GM12878 (cell line): Measurements from ENCODE around the gene DENND1A. TPM values are rescaled to one million over a fixed set of nuclear protein-coding genes. Genes with fewer than 3 reads are reported as not detected.

Source experiments
- ATAC-seq: fragments of 200-7000 bp; cut with Tn5 transposase; 3 replicates; pipeline ENCODE4 v1.9.1; 2020; ENCODE audit warnings: mild to moderate bottlenecking, moderate library complexity
- BruUV-seq: library from RNA; stranded (reverse); fragments of 400-500 nt; replicated peaks from 2 replicates; lab custom pipeline; 2021; lab: Mats Ljungman, UMichigan
- CTCF ChIA-PET: fragments of 300-600 bp; sonication (Branson Sonifier 250); formaldehyde crosslinking; extraction: SDS; loops from one replicate; lab custom pipeline; 2021; ENCODE audit warnings: inconsistent platforms; lab: Yijun Ruan, JAX
- POLR2A ChIA-PET: fragments of 350-600 bp; formaldehyde crosslinking; extraction: SDS; loops from one replicate; lab custom pipeline; 2021; ENCODE audit warnings: inconsistent platforms; lab: Charles Lee
- RAD21 ChIA-PET: fragments of 300-600 bp; sonication (Branson Sonifier 250); formaldehyde crosslinking; loops from one replicate; lab custom pipeline; 2023; ENCODE audit warnings: antibody characterized with exemption; ENCODE audit not compliant: unreplicated experiment; lab: Charles Lee
- SMC1A ChIA-PET: fragments of 300-600 bp; sonication (Branson Sonifier 250); formaldehyde crosslinking; loops from one replicate; lab custom pipeline; 2023; ENCODE audit not compliant: unreplicated experiment, uncharacterized antibody; lab: Charles Lee
- DNase-seq: peaks from one replicate; pipeline ENCODE4 v3.0.0-alpha.2; 2011; ENCODE audit warnings: low read depth, low spot score
- FAIRE-seq: peaks from 3 replicates; lab custom pipeline; 2011; peaks lifted over from hg19 to GRCh38; lab: Jason Lieb, UNC
- H2AFZ ChIP-seq: 2 replicates; pipeline ENCODE4 v1.6.0; 2011; ENCODE audit warnings: low read depth, low read length, control low read depth; ENCODE audit not compliant: control insufficient read depth
- H3K27ac ChIP-seq: 2 replicates; pipeline ENCODE4 v1.5.1; 2011; ENCODE audit warnings: control low read depth; ENCODE audit not compliant: control insufficient read depth, insufficient read depth
- H3K27me3 ChIP-seq, 2 experiments: replicated peaks in 1 of 2; 2 replicates each; pipeline versions ENCODE4 v1.6.0 to v1.6.1; 2011; ENCODE audit warnings: low read length in 1 of 2; ENCODE audit not compliant: control insufficient read depth in 2 of 2, insufficient read depth in 2 of 2
- H3K36me3 ChIP-seq, 2 experiments: 2 replicates each; pipeline ENCODE4 v1.5.1; 2011; ENCODE audit warnings: low read length in 1 of 2; ENCODE audit not compliant: control insufficient read depth in 2 of 2, insufficient read depth in 2 of 2
- H3K4me1 ChIP-seq: 2 replicates; pipeline ENCODE4 v1.6.1; 2011; ENCODE audit warnings: mild to moderate bottlenecking, low read length, moderate library complexity, mixed read lengths; ENCODE audit not compliant: control insufficient read depth, insufficient read depth
- H3K4me2 ChIP-seq: 2 replicates; pipeline ENCODE4 v1.6.0; 2011; ENCODE audit warnings: control low read depth; ENCODE audit not compliant: control insufficient read depth, insufficient read depth
- H3K4me3 ChIP-seq: fragments of 200-600 bp; sonication (generic); 2 replicates; pipeline ENCODE4 v1.5.1; 2016
- H3K79me2 ChIP-seq: 2 replicates; pipeline ENCODE4 v1.6.0; 2011; ENCODE audit warnings: low read length; ENCODE audit not compliant: control insufficient read depth, insufficient read depth
- H3K9ac ChIP-seq: 2 replicates; pipeline ENCODE4 v1.8.0; 2011; ENCODE audit warnings: low read length, control low read depth, mixed read lengths; ENCODE audit not compliant: control insufficient read depth, insufficient read depth
- H3K9me3 ChIP-seq: replicated peaks from 3 replicates; pipeline ENCODE4 v1.5.1; 2011; ENCODE audit warnings: mild to moderate bottlenecking, low read length; ENCODE audit not compliant: control insufficient read depth, insufficient read depth
- H4K20me1 ChIP-seq: 2 replicates; pipeline ENCODE4 v1.6.0; 2011; ENCODE audit not compliant: control insufficient read depth, insufficient read depth
- BRCA1 ChIP-seq: IDR thresholded peaks from 2 replicates; pipeline ENCODE4 v1.6.1; 2011; ENCODE audit warnings: low read depth, low read length, improper control_type of control experiment
- CBFB ChIP-seq: IDR thresholded peaks from 2 replicates; pipeline ENCODE4 v1.6.1; 2016; ENCODE audit warnings: antibody characterized with exemption, low read depth
- REST ChIP-seq: IDR thresholded peaks from 2 replicates; pipeline ENCODE4 v1.6.1; 2012; ENCODE audit warnings: mild to moderate bottlenecking, low read depth, low read length
- SKIL ChIP-seq: fragments of 450-650 bp; IDR thresholded peaks from 2 replicates; pipeline ENCODE4 v1.6.1; 2017; ENCODE audit warnings: mild to moderate bottlenecking, low read depth, inconsistent platforms; ENCODE audit not compliant: poor library complexity, severe bottlenecking
- WGBS: methylation state at CpG from one replicate; pipeline ENCODE4 v1.1.6; 2016; ENCODE audit warnings: low lambda C conversion rate; ENCODE audit not compliant: insufficient replicate concordance, insufficient coverage; ENCODE audit errors: missing lambda C conversion rate; 5-methylcytosine and 5-hydroxymethylcytosine counted together
- in situ Hi-C: fragments of 300-500 bp; cut with MboI; formaldehyde crosslinking; loops from 9 replicates; pipeline ENCODE4 v1.14.3; 2018; ENCODE audit warnings: mixed read lengths
- intact Hi-C: fragments of 100-400 bp; cut with micrococcal nuclease; formaldehyde crosslinking; loops from one replicate; pipeline ENCODE4 v1.14.2; 2022; ENCODE audit not compliant: unreplicated experiment
- polyA plus RNA-seq, 11 experiments: library from polyadenylated mRNA; depleted of rRNA in 4 of 11; unstranded in 6 of 11; stranded (reverse) in 5 of 11; fragments of >200 nt; fragmentation: Nextera tagmentation in 4 of 11; fragmentation: Illumina TruSeq in 1 of 11; extraction: Ambion mirVana in 4 of 11; extraction: Trizol in 1 of 11; gene quantifications; 1 replicate in 1 of 11; 2 replicates in 10 of 11; pipeline versions ENCODE4 v1.2.1 to v1.2.3, GENCODE V29; 2011 to 2016; ENCODE audit warnings: inconsistent platforms in 2 of 11, missing spikeins in 2 of 11, low read depth in 1 of 11
- total RNA-seq, 4 experiments: library from RNA; depleted of rRNA in 3 of 4; stranded (reverse); fragments of >200 nt in 3 of 4; fragmentation: Illumina TruSeq in 1 of 4; extraction: Trizol in 1 of 4; gene quantifications; 2 replicates each; pipeline versions ENCODE4 v1.2.1 to v1.2.3, GENCODE V29; 2013 to 2021

DENND1A gene
- total and polyA plus RNA-seq, 10 of the 15 experiments (the other 5 are each of a cell fraction or from before 2014, with no cell fraction given), result 14.1 to 48.6 (median 35.2) TPM

GRCh38 chr9:123863164-123863855 is 66.6 kb downstream of the DENND1A start:
- intact Hi-C loops (no loop called here), in situ Hi-C loops (no loop called here)
- SMC1A ChIA-PET, result interaction anchor here (0.7 to 4.9 kb wide), 5 partner anchors 8 to 28 kb away, joined by 3 to 42 read pairs (median 6); no protein-coding TSS in a partner anchor
- no peaks in the 10 kb centered on the region for H3K9me3 ChIP-seq
- no peak overlapping the region for H3K27ac ChIP-seq
- no peak overlapping the region for H3K4me3 ChIP-seq
- WGBS, result 77% methylated on average over 5 of the region's 5 CpGs
- CTCF ChIA-PET, result interaction anchor here (0.9 to 3.7 kb wide), 3 partner anchors 8 to 176 kb away, joined by 3 to 16 read pairs (median 3); no protein-coding TSS in a partner anchor
- RAD21 ChIA-PET, result interaction anchor here (1.1 to 1.6 kb wide), 2 partner anchors 32 to 33 kb away, joined by 3 to 4 read pairs; no protein-coding TSS in a partner anchor
- POLR2A ChIA-PET, result interaction anchor here (0.7 to 2.3 kb wide), 3 partner anchors 9 to 115 kb away, joined by 3 to 5 read pairs (median 3); no protein-coding TSS in a partner anchor
- no peak overlapping the region for H2AFZ ChIP-seq
- H3K36me3 ChIP-seq, result no peaks in the 10 kb centered on the region; a peak in 1 of 4 replicates
- DNase-seq (no peak), FAIRE-seq (no peak)
- no peak overlapping the region for H3K9ac ChIP-seq
- peaks cover 10% of the 10 kb centered on the region for H3K79me2 ChIP-seq
- BruUV-seq, result no TSS peak
- no peak overlapping the region for H3K4me2 ChIP-seq
- no peaks in the 10 kb centered on the region for H4K20me1 ChIP-seq
- TF ChIP-seq BRCA1 (no peak), REST (no peak), CBFB (no peak), SKIL (no peak)
- TF ChIP-seq, all 136 proteins: peak for 0
- H3K4me1 ChIP-seq, result peaks cover 20% of the 10 kb centered on the region
- H3K27me3 ChIP-seq, result no peaks in the 10 kb centered on the region
- no peak for ATAC-seq
